NK-92 treated with Interleukin-12 subunit alpha and Interleukin-12 subunit beta, amount 100 ng/mL, for 24 hours (cell line): Measurements from ENCODE around the gene KIF26B.

ENCODE experiments used
- DNase-seq: peaks from one replicate; lab custom pipeline; 2025; lab: John Stamatoyannopoulos, UW

Gene KIF26B

DNA sequence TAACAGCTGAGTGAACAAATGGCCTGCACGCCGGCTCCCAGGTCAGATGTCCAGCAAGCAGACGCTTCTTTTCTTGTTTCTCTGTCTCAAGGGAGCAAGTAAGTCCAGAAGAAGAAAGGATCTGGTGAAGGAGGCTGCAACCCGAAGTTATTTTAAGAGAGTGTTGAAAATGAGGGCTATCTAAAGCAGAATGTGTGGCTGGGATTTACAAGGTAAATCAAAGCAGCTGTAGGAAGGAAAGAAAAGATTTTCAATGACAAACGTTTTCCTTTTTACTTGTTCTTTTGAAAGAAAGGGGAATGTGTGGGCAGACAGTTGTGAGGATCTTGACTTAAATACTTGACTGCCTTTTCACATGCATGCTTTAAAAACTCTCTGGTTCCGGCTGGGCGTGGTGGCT, 311.5 kb downstream of the KIF26B start:
- DNase-seq, result no peak

DNA sequence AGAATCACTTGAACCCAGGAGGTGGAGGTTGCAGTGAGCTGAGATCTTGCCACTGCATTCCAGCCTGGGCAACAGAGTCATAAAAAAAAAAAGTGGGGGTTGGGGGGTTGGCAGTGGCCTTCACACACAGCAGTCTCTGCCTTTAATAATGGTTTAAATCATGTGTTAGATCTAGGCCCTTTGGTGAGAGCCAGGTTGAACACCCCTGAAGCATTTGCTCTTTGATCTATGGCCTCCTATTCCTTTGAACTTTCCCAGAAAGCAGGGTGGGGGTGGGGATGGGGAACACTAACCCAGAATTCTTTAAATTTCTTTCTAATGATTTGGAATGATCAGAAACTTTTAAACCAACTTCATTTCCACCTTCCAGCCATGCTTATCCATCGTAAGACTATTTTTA, 313.0 kb downstream of the KIF26B start:
- no peak for DNase-seq

DNA sequence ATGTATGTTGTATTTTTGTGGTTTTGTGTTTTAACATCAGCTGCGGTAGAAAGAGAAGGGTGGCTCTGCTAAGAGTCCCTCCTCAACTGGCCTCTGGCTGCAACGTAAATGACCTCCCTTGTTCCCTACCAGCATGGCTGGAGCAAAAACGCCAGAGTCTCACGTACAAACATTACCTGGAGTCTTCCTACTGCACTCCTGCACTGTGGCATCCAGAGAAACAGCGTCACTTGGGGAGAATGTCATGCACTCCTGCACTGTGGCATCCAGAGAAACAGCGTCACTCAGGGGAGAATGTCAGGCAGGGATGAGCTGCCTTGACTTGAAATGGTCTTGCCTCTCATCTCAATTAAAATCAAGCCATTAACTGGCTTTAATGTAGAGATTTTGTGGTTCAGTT, 314.2 kb downstream of the KIF26B start:
- no peak for DNase-seq

DNA sequence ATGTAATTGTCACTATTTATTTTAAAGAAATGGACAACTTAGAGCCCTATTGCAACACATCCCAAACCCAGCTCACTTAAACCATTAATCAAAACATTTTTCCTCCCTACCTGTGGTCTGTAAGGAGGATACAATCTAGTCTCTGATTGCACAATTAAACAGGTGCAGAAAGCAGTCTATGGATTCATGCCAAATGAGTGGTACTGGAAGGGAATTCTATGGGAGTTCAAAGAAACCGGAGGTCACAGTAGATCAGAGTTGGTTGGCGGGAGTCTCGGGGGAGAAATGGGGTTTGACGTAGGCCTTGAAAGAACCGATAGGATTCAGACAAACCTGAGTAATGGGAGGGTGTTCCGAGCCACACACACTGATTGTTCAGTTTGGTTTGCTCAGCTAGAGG, 314.9 kb downstream of the KIF26B start:
- DNase-seq, result no peak

DNA sequence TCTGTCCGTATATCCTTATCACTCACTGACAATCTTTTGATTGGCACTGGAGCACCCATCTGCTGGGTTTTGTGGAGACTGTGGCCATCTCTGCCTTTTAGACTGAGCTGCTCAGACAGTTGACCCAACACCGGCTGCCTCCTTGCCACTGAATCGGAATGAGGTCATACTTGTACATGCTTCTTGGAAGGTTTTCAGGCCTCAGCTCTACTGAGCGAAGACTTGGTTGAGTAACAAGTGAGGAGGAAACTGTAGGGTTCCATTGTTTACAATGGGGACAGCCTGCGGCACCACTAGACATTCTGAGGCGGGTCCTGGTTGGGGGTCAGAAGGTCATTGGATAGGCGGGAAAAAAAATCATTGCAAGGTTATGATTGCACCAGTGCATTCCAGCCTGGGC, 320.3 kb downstream of the KIF26B start:
- no peak for DNase-seq

DNA sequence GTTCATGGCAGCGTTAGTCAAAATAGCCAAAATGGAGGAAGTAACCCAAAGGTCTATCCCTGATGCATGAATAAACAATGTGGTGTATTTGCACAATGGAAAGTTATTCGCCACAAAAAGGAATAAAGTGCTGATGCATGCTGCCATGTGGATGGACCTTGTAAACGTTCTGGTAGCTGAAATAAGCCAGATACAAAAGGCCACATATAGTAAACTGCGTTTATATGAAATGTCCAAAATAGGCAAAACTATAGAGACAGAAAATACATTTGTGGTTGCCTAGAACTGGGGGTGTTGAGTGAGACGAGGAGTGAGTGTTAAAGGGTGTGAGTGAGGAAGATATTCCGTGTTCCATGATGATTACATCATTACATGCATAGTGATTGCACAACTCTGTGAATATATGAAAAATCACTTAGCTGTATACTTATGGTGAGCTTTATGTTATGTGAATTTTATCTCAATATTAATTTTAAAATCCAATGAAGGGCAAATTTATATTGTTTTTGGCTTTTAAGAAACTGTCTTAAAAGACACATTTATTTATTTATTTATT, 321.3 kb downstream of the KIF26B start:
- DNase-seq, result no peak

DNA sequence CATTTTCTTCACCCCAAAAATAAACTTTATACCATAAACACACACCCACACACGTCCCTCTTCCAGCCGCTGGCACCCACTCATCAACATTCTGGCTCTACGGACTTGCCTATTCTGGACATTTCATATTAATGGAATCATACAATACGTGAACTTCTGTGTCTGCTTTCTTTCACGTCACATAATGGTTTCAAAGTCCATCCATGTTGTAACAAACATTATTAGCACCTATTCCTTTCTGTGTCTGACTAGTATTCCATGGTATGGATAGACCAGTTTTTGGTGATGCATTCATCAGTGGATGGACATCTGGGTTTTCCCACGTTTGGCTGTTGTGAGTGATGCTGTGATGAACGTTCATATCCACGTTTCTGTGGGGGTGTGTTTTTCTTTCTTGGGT, 323.2 kb downstream of the KIF26B start:
- DNase-seq, result no peak

DNA sequence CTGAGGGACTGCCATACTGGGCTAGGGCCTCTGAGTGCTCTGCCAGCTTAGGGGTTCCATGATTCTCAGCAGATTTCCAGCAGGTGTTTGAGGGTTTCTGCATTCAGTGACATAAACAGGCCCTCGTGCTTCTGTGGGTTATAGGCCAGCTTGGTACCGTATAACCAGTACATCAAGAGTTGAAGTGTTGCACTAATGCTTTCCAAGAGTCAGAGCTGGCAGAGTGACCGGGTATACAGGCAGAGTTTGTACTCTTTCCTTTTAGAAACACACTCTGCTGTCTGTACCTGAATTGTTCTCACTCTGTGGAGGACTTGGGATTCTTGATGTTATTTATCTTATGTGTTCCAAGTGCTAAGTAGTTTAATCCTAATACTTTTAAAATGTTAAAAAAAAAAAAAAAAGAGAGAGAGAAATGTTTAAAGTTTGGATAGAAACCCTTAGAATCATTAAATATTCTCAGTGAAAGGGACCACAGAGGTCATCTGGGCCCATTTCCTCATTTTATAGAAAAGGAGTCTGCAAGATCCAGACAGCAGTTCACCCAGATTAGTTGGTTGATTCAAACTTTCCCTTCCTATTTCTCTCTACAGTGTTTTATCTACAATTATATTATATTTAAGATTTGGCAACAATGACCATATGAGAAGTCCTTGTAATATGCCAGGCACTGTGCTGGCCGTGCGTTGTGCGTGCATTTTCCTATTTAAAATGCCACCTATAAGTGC, 325.8 kb downstream of the KIF26B start:
- no peak for DNase-seq

DNA sequence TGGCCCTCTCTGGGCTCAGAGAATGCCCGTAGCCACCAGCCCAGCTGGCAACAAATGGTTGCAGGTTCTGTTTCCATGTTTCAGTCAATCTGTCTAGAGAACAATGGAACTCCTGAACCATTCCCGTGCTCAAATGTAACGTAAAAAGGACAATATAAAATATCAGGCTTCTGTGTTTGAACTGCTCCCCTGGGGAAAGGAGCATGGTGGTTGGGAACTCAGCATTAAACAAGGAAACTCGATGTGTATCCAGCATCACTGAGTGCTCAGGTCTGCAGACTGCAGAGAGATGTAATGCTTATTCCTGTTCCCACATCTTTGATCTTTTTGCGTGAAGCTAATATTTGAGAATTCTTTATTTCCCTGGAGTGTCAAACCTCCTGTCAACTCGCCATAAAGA, 326.5 kb downstream of the KIF26B start:
- DNase-seq, result no peak

DNA sequence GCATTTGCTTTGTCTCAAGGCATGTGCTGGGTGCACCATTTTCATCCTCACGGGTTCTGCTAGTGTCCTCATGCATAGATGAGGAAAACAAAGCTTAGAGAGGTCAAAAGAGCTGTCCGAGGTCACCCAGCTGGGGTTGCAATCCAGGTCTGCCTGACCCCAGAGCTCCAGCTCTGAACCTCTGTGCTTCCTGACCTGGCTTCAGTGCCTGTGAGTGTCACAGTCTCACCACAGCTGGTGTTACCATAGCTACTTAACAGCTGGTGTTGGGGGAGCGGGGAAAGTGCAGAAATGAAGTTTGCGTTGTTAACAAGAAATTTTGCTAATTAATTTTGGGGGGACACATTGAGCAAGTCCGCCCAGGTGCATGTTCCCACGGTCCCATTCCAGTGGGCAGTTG, 328.5 kb downstream of the KIF26B start:
- DNase-seq, result no peak

DNA sequence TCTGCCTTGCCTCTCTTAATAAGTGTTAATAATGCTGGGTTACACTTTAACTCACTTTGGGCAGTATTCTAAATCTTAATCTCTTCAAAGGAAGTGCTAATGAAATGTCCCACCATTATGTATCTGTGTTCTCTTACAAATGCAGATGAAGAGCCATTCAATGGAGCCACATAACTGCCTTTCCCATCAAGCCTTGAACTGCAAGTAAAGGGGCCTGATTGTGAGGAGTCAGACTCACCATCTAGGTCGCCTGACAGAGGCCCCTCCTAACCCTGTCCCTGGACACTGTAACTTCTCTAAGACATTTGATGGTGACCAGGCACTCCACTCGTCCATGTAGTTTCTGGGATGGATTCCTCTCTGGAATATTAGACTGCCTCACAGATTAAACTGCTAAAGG, 329.4 kb downstream of the KIF26B start:
- no peak for DNase-seq

DNA sequence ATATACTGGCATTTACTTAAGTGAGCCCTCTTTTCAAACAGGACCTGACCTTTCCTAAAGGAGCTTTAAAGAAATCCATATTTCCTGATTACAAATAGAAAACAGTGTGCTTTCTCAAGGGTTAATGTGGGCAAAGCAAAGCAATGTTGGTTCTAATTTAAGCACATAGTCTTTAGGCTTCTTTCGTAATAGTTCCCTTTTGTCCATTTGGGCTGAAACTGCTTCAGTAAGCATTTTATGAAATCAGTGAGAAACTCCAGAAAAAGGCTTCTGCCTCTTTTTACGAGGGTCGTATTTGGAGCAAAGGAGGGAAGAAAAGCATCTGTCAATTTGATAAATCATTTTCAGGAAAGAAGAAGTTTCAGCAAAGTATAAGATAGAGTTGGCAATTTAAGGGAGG, 331.2 kb downstream of the KIF26B start:
- DNase-seq, result no peak

DNA sequence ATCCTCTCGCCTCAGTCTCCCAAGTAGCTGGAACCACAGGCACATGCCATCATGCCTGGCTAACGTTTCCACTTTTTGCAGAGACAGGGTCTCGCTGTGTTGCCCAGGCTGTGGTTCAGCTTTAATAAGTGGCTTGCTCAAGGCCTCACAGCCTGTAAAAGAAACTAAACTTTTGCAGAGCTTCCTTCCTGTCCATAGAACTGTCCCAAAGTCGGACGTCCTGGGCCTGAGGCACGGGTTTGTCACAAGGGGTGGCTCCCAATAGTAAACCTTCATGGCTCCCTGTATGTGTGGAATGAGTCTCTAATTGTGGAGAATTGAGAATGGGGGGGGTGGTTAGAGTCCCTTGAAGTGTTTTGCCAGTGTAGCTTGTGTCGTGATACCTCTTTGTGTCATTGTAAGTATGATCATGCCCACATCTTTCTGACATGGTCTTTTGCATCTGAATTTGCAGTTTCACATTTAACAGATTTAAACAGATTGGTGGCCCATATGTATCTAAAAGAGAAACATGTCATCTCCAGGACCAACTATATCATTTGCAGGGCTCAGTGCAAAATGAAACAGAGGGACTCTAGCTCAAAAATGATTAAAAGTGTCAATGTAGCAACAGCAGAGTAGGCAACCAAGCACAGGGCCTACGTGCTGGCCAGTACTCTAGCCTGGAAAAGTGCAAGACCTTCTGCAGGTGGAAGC, 332.1 kb downstream of the KIF26B start:
- no peak for DNase-seq

DNA sequence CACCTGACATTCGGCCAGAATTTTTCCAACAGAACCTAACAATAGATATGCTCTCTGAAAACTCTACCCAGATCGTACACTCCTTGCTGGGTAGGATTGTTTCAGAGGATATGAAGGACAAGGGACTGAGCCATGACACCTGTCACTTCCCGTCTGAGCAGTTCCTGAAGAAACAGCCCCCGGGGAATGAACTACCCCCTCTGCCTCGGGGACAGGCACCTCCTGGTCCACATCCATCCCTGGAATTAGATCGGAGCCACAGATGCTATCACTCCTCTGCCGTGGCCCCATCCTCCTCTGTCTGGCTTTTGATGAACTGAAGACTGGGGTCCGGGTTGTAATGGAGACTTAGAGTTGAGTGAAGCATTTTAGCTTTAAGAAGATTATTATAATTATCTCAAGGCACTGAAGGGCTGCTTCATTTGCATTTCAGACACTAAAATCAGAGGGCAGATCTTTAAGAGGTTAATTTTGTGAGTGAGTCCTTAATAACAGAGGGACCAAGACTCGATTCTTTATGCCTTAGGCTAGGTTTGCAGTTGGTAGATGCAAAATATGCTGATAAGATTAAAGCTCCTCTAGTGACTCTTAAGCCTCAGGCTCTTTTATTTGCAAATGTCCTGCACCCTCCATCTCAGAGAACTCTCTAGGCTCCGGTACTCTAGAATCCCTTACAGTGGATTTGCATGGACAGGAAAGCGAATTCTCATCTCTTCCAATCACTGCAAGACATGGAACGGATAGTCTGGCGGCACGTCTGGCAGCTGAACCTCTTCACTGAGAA, 333.8 kb downstream of the KIF26B start:
- DNase-seq, result no peak

DNA sequence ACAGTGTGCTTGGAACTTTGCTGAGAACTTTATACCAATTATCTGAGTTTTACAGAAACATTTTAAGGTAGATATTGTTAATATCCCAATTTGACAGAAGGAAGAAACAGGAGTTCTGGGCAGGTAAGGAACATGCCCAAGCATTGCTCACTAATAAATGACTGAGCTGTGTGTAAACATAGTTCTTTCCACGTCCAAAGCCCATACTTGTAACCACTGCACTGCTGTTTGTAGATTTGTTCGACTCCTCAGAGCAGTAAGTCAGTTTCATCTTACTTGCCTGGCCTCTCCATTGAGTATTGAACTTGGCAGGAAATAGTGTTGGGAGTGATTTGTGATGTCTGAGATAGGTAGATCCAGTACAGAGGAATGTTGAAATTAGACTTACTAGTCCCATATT, 335.1 kb downstream of the KIF26B start:
- no peak for DNase-seq

DNA sequence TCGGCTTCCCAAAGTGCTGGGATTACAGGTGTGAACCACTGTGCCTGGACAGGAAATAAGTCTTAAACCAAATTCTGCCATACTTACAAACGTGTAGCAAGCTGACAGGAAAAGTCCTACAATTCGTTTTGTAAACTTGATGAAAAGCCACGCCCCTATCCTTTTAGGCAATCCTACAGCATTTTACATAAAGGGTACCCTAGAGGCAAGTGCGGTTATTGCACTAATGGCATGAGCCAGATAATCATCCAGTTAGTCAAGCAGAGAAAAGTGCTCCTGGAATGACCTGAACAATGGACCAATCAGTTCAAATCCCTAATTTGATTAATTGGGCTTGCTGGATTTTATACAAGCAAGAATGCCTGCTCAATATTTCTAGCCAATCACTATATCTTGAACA, 338.2 kb downstream of the KIF26B start:
- DNase-seq, result no peak

DNA sequence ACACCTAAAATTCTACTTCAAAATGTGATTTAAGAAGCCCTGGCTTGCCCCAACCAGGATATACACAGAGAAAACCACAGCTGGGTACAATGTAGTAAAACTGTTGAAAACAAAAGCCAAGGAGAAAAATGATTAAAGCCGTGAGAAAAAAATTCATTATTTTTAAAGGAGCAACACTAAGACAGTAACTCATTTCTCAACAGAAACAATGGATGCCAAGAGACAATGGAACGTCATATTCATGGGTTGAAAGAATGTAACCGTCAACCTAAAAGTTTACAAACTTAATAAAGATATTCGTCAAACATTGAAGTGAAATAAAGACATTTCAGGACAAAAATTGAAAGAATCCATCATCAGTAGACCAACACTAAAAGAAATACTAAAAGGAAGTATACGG, 340.9 kb downstream of the KIF26B start:
- DNase-seq, result no peak

DNA sequence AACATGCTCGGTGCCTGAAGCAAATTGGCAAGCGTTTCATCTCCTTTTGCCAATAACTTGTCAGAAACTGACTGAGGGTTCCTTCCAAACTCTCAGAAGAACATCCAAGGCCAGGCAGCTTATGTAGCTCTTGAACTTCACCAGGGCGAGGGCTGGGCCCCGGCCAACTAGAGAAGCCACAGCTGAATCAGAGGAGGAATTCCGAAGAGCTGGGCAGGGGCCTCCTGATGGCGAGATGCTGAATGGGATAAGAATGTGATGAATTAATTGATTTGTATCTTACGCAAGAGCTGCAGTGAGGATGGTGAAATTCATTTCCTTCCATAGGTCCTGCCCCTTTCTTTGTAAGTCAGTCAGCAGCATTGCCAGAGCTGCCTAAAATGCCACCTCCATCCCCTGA, 345.8 kb downstream of the KIF26B start:
- no peak for DNase-seq

DNA sequence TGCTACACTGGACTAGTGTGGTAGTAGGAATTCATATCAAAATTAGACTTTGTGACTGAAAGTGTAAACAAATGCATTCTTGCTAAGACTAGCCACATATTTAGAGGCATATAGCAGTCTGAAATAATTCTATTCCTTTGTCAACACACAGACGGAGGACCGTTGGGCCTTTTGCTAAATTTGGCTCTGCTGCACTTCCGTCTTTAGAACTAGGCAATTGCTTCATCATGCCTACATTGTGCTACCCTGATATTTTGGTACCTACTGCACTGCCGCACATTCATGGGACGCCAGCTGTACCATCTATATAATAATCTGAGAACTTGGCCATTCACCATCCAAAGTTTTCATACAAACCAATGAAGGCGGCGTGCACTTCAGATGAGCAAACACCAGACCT, 346.8 kb downstream of the KIF26B start:
- no peak for DNase-seq

DNA sequence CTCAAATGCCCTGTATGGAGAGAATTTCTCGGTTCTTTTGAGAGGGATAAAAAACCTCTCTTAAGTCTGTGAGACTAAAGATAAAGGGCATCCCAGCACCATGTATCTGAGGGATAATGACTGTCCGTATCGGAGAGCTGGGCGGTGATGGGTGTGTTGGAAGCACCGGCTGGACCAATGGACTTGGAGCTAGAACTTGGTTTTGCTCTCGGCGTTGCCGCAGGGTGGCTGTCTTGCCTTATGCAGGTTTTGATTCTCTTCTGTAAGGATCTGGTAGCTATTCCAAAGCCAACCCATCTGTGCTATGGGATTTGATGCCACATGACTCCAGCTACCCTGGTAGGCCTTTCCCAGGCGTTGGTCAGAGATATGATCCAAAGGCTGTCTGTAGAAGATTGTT, 348.8 kb downstream of the KIF26B start:
- no peak for DNase-seq

DNA sequence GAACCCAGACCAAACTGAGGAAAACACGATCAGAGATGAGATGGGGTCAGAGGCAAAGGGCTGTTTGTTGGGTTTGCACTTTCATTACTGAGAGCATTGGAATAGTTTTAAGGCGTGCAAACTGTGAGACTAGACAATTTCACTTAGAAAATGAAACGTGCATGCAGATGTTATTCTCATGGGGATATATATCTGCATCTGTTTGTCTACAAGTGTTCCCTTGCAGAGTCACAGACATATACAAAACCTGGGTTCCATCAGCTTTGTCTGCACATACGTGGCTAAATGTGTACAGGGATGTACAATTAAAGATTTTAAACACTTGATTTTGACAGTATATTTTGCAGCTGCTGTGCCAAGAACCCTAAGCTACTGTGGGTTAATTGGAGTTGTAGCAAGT, 355.4 kb downstream of the KIF26B start:
- DNase-seq, result no peak

DNA sequence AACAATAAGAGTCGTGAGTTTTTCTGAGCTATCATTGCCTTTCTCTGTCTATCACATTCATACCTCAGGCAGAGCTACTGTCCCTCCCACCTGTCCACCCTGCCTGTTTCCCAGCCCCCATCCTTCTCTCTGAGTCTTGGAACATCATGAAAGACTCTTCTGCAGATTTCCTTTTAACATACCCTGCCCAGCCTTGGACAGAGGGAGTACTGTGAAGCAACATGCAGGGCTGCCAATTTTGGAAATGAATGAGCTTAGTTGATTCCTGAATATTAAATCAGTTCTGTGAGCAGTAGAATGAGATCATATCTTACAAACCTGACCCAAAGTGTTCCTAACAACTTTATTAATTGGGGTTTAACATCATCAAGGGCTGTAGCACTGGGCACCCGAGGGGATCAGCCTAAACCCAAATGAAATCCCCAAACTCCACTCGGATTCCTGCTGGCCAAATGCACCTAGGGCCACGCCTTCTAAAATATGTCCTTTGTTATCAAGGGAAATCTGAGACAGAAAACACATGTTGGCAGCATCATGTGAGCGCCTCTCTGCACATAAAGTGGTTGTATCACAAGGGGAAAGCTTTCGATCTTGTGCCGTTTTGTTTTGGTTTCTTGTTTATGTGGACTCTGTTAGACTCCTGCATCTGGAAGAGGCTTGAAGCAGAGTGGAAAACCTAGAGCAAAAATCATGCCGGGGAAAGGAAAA, 357.6 kb downstream of the KIF26B start:
- no peak for DNase-seq
